Mammary epithelial cell (primary cell): ENCODE data around the gene GFM1.

Experiments
- EZH2 ChIP-seq: IDR thresholded peaks from 2 replicates; pipeline ENCODE4 v1.6.1; 2012; ENCODE audit warnings: low read length, inconsistent platforms, borderline replicate concordance
- TF ChIP-seq, protein P1 (sequence below), 2 donors: IDR thresholded peaks in 1 of 2; conservative IDR thresholded peaks in 1 of 2; 2 replicates each; pipeline ENCODE4 v1.5.1; 2011 to 2012; ENCODE audit warnings: inconsistent platforms in 2 of 2, low read length in 2 of 2, mild to moderate bottlenecking in 2 of 2, control low read depth in 1 of 2, low read depth in 1 of 2; ENCODE audit not compliant: insufficient read depth in 1 of 2; ENCODE audit errors: extremely low read depth in 1 of 2

DNA sequence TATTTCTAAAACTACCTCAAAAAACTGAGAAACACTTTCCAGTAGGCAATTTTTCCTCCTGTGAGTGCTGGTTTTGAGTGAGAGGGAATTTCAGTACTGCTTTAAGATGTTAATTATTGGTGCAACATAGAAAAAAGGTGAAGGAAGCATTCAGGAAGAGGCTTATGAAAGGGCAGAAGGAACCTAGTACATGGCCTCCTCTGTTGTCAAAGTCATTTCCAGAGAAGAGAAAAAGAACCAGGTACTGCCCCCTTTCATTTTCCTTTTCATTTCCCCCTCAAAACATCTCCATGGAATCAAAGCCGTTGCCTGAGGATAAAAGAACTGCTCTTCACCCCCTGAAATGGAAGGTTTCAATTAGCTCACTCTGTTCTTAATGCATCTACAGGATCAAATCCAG lies 68.1 kb downstream of the GFM1 start:
- TF ChIP-seq, protein P1, sequence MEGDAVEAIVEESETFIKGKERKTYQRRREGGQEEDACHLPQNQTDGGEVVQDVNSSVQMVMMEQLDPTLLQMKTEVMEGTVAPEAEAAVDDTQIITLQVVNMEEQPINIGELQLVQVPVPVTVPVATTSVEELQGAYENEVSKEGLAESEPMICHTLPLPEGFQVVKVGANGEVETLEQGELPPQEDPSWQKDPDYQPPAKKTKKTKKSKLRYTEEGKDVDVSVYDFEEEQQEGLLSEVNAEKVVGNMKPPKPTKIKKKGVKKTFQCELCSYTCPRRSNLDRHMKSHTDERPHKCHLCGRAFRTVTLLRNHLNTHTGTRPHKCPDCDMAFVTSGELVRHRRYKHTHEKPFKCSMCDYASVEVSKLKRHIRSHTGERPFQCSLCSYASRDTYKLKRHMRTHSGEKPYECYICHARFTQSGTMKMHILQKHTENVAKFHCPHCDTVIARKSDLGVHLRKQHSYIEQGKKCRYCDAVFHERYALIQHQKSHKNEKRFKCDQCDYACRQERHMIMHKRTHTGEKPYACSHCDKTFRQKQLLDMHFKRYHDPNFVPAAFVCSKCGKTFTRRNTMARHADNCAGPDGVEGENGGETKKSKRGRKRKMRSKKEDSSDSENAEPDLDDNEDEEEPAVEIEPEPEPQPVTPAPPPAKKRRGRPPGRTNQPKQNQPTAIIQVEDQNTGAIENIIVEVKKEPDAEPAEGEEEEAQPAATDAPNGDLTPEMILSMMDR (conservative IDR thresholded peaks at IDR 0.05 in 1 of 2, IDR thresholded peaks at IDR 0.05 in 1 of 2; ENCODE audit: extremely low read depth in 1 of 2, insufficient read depth in 1 of 2, low read depth in 1 of 2, low read length in 2 of 2): no peak
- no peak for TF ChIP-seq EZH2
